ENCODE data around the gene NSUN4. TPM values are rescaled to one million over a fixed set of nuclear protein-coding genes. Genes with fewer than 3 reads are reported as not detected.
"Not testable (repeated sequence)": the region's sequence is repeated elsewhere in the genome, so short reads cannot be mapped to it uniquely, and the experiment has no call there.

Gene NSUN4
- total and polyA plus RNA-seq, 9 of the 15 experiments (the other 6 are each of a cell fraction or from before 2014, with no cell fraction given), result 33.4 to 60.2 (median 46.3) TPM

DNA sequence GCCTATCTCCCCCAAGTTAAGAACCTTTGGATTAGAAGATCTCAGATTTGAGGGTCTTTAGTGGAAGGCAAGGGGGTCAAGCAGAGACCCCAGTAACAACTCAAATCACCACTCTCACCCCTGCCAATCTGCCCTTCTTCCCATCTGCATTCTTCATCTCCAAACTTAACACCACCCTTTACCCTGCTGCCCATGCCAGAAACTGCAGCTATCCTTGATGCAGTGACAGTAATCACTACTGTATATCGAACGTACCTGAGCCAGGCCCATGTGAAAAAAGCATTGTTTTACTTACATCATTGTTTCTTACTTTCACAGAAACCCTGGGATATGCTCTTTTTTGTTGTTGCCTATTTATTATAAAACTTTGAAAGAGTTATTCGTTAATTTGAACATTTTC lies 26.5 kb downstream of the NSUN4 start:
- 84% methylated on average over 3 of the region's 3 CpGs for WGBS (ENCODE audit: insufficient coverage, low coverage, missing lambda C conversion rate)
- Histone ChIP-seq H3K4me1 (replicated peaks in 1 of 2; ENCODE audit: control insufficient read depth in 2 of 2, insufficient read depth in 2 of 2, low read length in 2 of 2) (peaks cover 3 to 22% of the 10 kb centered on the region in 2 experiments; a peak in 3 of 5 replicates), H4K20me1 (replicated peaks; ENCODE audit: control insufficient read depth, insufficient read depth, low read length) (0 out of 2 replicates have a peak, but pooled peaks cover 3% of the 10 kb centered on the region), H3K36me3 (ENCODE audit: control insufficient read depth, insufficient read depth, low read length) (peaks cover 56% of the 10 kb centered on the region), H3K27me3 (ENCODE audit: control insufficient read depth in 2 of 2, insufficient read depth in 2 of 2, low read length in 2 of 2) (no peaks in the 10 kb centered on the region), H2AFZ (ENCODE audit: low read depth, low read length) (no peak overlapping the region), H3K27ac (ENCODE audit: extremely low read depth, low read depth, low read length) (no peak overlapping the region), H3K9me3 (replicated peaks; ENCODE audit: control insufficient read depth, insufficient read depth, low read depth, low read length) (no peaks in the 10 kb centered on the region), H3K9ac (ENCODE audit: insufficient read depth in 1 of 2, low read depth in 2 of 2, low read length in 2 of 2) (no peak overlapping the region), H3K79me2 (ENCODE audit: control insufficient read depth, insufficient read depth, low read length) (no peaks in the 10 kb centered on the region), H3K9me1 (ENCODE audit: control insufficient read depth, insufficient read depth, low read length) (no peaks in the 10 kb centered on the region), H3K4me3 (no peak overlapping the region), H3K4me2 (ENCODE audit: insufficient read depth, low read length) (no peak overlapping the region)
- no peak for ATAC-seq
- ChIA-PET CTCF (ENCODE audit: low intra/inter-chr PET ratio) (no interaction called here), POLR2A (interaction anchor here (0.6 to 1.7 kb wide), 7 partner anchors 8 to 670 kb away, joined by 3 to 6 read pairs (median 3); no protein-coding TSS in a partner anchor)
- no peak for FAIRE-seq
- no peak for TF ChIP-seq EP300 (IDR thresholded peaks at IDR 0.05; ENCODE audit: low read length)
- no peak for TF ChIP-seq ZNF561 (CRISPR knock-in tag; conservative IDR thresholded peaks at IDR 0.05)
- no peak for TF ChIP-seq SRSF9 (IDR thresholded peaks at IDR 0.05; ENCODE audit: borderline replicate concordance, low read depth, low read length)
- no peak for TF ChIP-seq SRSF1 (IDR thresholded peaks at IDR 0.05; ENCODE audit: low read depth, low read length)
- no peak for TF ChIP-seq PTTG1 (tag; IDR thresholded peaks at IDR 0.05; ENCODE audit: low read depth)
- TF ChIP-seq TSC22D4 (tag; IDR thresholded peaks at IDR 0.05), result no peak
- no peak for TF ChIP-seq BRD9 (IDR thresholded peaks at IDR 0.05; ENCODE audit: low read depth, partially characterized antibody)
- no peak for TF ChIP-seq ZNF583 (CRISPR knock-in tag; IDR thresholded peaks at IDR 0.05)
- no peak for TF ChIP-seq MCM3 (IDR thresholded peaks at IDR 0.05)
- TF ChIP-seq GABPB1 (CRISPR knock-in tag; IDR thresholded peaks at IDR 0.05), result no peak
- no peak for TF ChIP-seq MEF2A (IDR thresholded peaks at IDR 0.05; ENCODE audit: control insufficient read depth, low read depth, low read length)
- TF ChIP-seq HIVEP1 (CRISPR knock-in tag; IDR thresholded peaks at IDR 0.05), result no peak
- no peak for TF ChIP-seq MTF1 (CRISPR knock-in tag; IDR thresholded peaks at IDR 0.05; ENCODE audit: borderline replicate concordance)
- in situ Hi-C loops (cut with MboI), result no loop called here
- no TSS peak for BruUV-seq (replicated peaks)
- DNase-seq (ENCODE audit: extremely low read depth in 1 of 4, low spot score in 3 of 4), result no peak
- intact Hi-C loops (cut with micrococcal nuclease), result no loop called here

DNA sequence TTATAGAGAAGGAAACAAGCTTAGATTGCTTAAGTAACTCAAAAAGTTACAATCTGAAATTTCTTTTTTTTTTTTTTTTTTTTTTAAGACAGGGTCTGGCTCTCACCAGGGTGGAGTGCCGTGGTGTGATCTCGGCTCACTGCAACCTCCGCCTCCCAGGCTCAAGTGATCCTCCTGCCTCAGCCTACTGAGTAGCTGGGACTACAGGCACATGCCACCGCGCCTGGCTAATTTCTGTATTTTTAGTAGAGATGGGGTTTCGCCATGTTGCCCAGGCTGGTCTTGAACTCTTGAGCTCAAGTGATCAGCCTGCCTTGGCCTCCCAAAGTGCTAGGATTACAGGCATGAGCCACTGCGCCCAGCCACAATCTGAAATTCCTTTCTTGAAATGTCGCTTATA lies 27.1 kb downstream of the NSUN4 start:
- BruUV-seq (replicated peaks); H3K4me3 ChIP-seq; H3K79me2 ChIP-seq (ENCODE audit: control insufficient read depth, insufficient read depth, low read length); H3K27ac ChIP-seq (ENCODE audit: extremely low read depth, low read depth, low read length); in situ Hi-C loops (cut with MboI); H4K20me1 ChIP-seq (replicated peaks; ENCODE audit: control insufficient read depth, insufficient read depth, low read length); DNase-seq (ENCODE audit: extremely low read depth in 1 of 4, low spot score in 3 of 4); FAIRE-seq; H3K27me3 ChIP-seq (ENCODE audit: control insufficient read depth in 2 of 2, insufficient read depth in 2 of 2, low read length in 2 of 2); CTCF ChIA-PET (ENCODE audit: low intra/inter-chr PET ratio); H3K9me3 ChIP-seq (replicated peaks; ENCODE audit: control insufficient read depth, insufficient read depth, low read depth, low read length); H3K9ac ChIP-seq (ENCODE audit: insufficient read depth in 1 of 2, low read depth in 2 of 2, low read length in 2 of 2); H2AFZ ChIP-seq (ENCODE audit: low read depth, low read length); H3K9me1 ChIP-seq (ENCODE audit: control insufficient read depth, insufficient read depth, low read length); intact Hi-C loops (cut with micrococcal nuclease); H3K4me2 ChIP-seq (ENCODE audit: insufficient read depth, low read length); ATAC-seq: not testable (repeated sequence)
- 93% methylated on average over 8 of the region's 8 CpGs for WGBS (ENCODE audit: insufficient coverage, low coverage, missing lambda C conversion rate)
- POLR2A ChIA-PET, result interaction anchor here (0.6 to 1.6 kb wide), 5 partner anchors 11 to 120 kb away, joined by 3 to 7 read pairs (median 4); no protein-coding TSS in a partner anchor
- peaks cover 50% of the 10 kb centered on the region for H3K36me3 ChIP-seq (ENCODE audit: control insufficient read depth, insufficient read depth, low read length)
- H3K4me1 ChIP-seq (replicated peaks in 1 of 2; ENCODE audit: control insufficient read depth in 2 of 2, insufficient read depth in 2 of 2, low read length in 2 of 2), result peaks cover 3 to 22% of the 10 kb centered on the region in 2 experiments; a peak in 3 of 5 replicates
